ENCODE measurements around the gene CDK14. TPM values are rescaled to one million over a fixed set of nuclear protein-coding genes. Genes with fewer than 3 reads are reported as not detected.

CDK14 gene
- polyA plus RNA-seq, 3 donors: 1.7 to 2.5 (median 2.1) TPM

- no peak for TF ChIP-seq CTCF (IDR thresholded peaks at IDR 0.05)
- H3K36me3 ChIP-seq (replicated peaks in 1 of 2; ENCODE audit: control insufficient read depth in 1 of 2, insufficient read depth in 2 of 2, low read length in 2 of 2): no peaks in the 10 kb centered on the region
- H3K79me2 ChIP-seq (ENCODE audit: insufficient read depth, low read length): no peaks in the 10 kb centered on the region
- intact Hi-C loops (cut with micrococcal nuclease): no loop called here
- H3K4me1 ChIP-seq (ENCODE audit: control insufficient read depth in 1 of 2, insufficient read depth in 2 of 2, low read length in 2 of 2): no peaks in the 10 kb centered on the region
- no peak overlapping the region for H3K27ac Mint-ChIP-seq
- no peak overlapping the region for H3K4me2 ChIP-seq (replicated peaks; ENCODE audit: extremely low read depth, low read length, poor library complexity, severe bottlenecking)
- no peak overlapping the region for H3K4me3 Mint-ChIP-seq
- DNase-seq: no peak
- peaks cover 23 to 39% (median 32%) of the 10 kb centered on the region in 7 donors for H3K9me3 Mint-ChIP-seq
- H4K20me1 ChIP-seq (ENCODE audit: insufficient read depth, low read length): no peaks in the 10 kb centered on the region
- no peaks in the 10 kb centered on the region for H3K27me3 ChIP-seq (ENCODE audit: control insufficient read depth in 2 of 2, insufficient read depth in 2 of 2, low read length in 2 of 2)
- H3K27ac ChIP-seq (ENCODE audit: low read depth in 1 of 2, low read length in 2 of 2): no peak overlapping the region
- H3K9me3 ChIP-seq (replicated peaks in 1 of 2; ENCODE audit: control insufficient read depth in 1 of 2, insufficient read depth in 1 of 2, low read length in 2 of 2): peaks cover 30% of the 10 kb centered on the region in 2 donors
- H2AFZ ChIP-seq (ENCODE audit: insufficient read depth, low read depth, low read length, poor library complexity, severe bottlenecking): no peak overlapping the region
- no peak overlapping the region for H3K9ac ChIP-seq (ENCODE audit: insufficient read depth, low read length, poor library complexity, severe bottlenecking)
- peaks cover 0 to 1% (median 0%) of the 10 kb centered on the region in 3 donors for H3K27me3 Mint-ChIP-seq (ENCODE audit: low read depth in 3 of 3)
- peaks cover 3 to 4% of the 10 kb centered on the region in 2 donors for H3K36me3 Mint-ChIP-seq
- WGBS (ENCODE audit: insufficient coverage): no CpG with 5 or more reads among the region's 1 CpG
- no peaks in the 10 kb centered on the region for H3K4me1 Mint-ChIP-seq
- H3K4me3 ChIP-seq (replicated peaks in 1 of 3; ENCODE audit: low read depth in 2 of 3, low read length in 3 of 3): no peak overlapping the region
Observed at GRCh38 chr7:90833443-90833842, 237.3 kb downstream of the CDK14 start.

GRCh38 chr7:90834771-90835170 is 238.7 kb downstream of the CDK14 start:
- no peak for TF ChIP-seq CTCF (IDR thresholded peaks at IDR 0.05)
- peaks cover 4% of the 10 kb centered on the region in 2 donors for H3K36me3 Mint-ChIP-seq

More at GRCh38 chr7:90834771-90835170, 238.7 kb downstream of the CDK14 start:
- H3K9me3 ChIP-seq (replicated peaks in 1 of 2; ENCODE audit: control insufficient read depth in 1 of 2, insufficient read depth in 1 of 2, low read length in 2 of 2): peaks cover 25 to 27% of the 10 kb centered on the region in 2 donors
- 97% methylated on average over 2 of the region's 2 CpGs for WGBS (ENCODE audit: insufficient coverage)
- no peaks in the 10 kb centered on the region for H3K36me3 ChIP-seq (replicated peaks in 1 of 2; ENCODE audit: control insufficient read depth in 1 of 2, insufficient read depth in 2 of 2, low read length in 2 of 2)
- H4K20me1 ChIP-seq (ENCODE audit: insufficient read depth, low read length): no peaks in the 10 kb centered on the region
- no peak overlapping the region for H3K27ac ChIP-seq (ENCODE audit: low read depth in 1 of 2, low read length in 2 of 2)
- Mint-ChIP-seq H3K27me3 (ENCODE audit: low read depth in 3 of 3) (peaks cover 0 to 1% (median 0%) of the 10 kb centered on the region in 3 donors), H3K4me1 (no peaks in the 10 kb centered on the region), H3K9me3 (peaks cover 21 to 35% (median 25%) of the 10 kb centered on the region in 7 donors), H3K27ac (no peak overlapping the region), H3K4me3 (no peak overlapping the region)
- H3K27me3 ChIP-seq (ENCODE audit: control insufficient read depth in 2 of 2, insufficient read depth in 2 of 2, low read length in 2 of 2): no peaks in the 10 kb centered on the region
- DNase-seq: no peak
- H3K4me3 ChIP-seq (replicated peaks in 1 of 3; ENCODE audit: low read depth in 2 of 3, low read length in 3 of 3): no peak overlapping the region
- H2AFZ ChIP-seq (ENCODE audit: insufficient read depth, low read depth, low read length, poor library complexity, severe bottlenecking): no peak overlapping the region
- intact Hi-C loops (cut with micrococcal nuclease): no loop called here
- H3K79me2 ChIP-seq (ENCODE audit: insufficient read depth, low read length): no peaks in the 10 kb centered on the region
- H3K4me2 ChIP-seq (replicated peaks; ENCODE audit: extremely low read depth, low read length, poor library complexity, severe bottlenecking): no peak overlapping the region
- H3K4me1 ChIP-seq (ENCODE audit: control insufficient read depth in 1 of 2, insufficient read depth in 2 of 2, low read length in 2 of 2): no peaks in the 10 kb centered on the region
- no peak overlapping the region for H3K9ac ChIP-seq (ENCODE audit: insufficient read depth, low read length, poor library complexity, severe bottlenecking)
